ENCODE measurements around the gene GRIK4. TPM values are rescaled to one million over a fixed set of nuclear protein-coding genes. Genes with fewer than 3 reads are reported as not detected.

GRIK4 gene
- polyA plus RNA-seq, 1 donor from 2014 or later = 3.4 TPM

- no peaks in the 10 kb centered on the region for H3K79me2 ChIP-seq (replicated peaks; ENCODE audit: insufficient read depth, low read length)
- no peak overlapping the region for H3K4me2 ChIP-seq (ENCODE audit: low read length)
- no peaks in the 10 kb centered on the region for H3K9me3 ChIP-seq (ENCODE audit: low read length)
- H3K9ac ChIP-seq (ENCODE audit: low read length) = no peak overlapping the region
- no peaks in the 10 kb centered on the region for H4K20me1 ChIP-seq (ENCODE audit: insufficient read depth)
- no peak overlapping the region for H3K27ac ChIP-seq (ENCODE audit: low read length)
- no peak overlapping the region for H3K4me3 ChIP-seq (ENCODE audit: low read length)
- H3K36me3 ChIP-seq (ENCODE audit: insufficient read depth, low read length) = no peaks in the 10 kb centered on the region
- TF ChIP-seq RAD21 (conservative IDR thresholded peaks at IDR 0.05) (no peak), SMC3 (conservative IDR thresholded peaks at IDR 0.05; ENCODE audit: poor library complexity) (no peak), EZH2 (IDR thresholded peaks at IDR 0.05; ENCODE audit: borderline replicate concordance, insufficient read depth, low read length, poor library complexity, severe bottlenecking) (no peak), CTCF (IDR thresholded peaks at IDR 0.05; ENCODE audit: poor library complexity, severe bottlenecking) (no peak), REST (IDR thresholded peaks at IDR 0.05; ENCODE audit: borderline replicate concordance) (no peak)
- H3K9me2 ChIP-seq (ENCODE audit: insufficient read depth, low read length) = no peaks in the 10 kb centered on the region
- H3K27me3 ChIP-seq (ENCODE audit: insufficient read depth, low read depth, low read length) = no peaks in the 10 kb centered on the region
- H2AFZ ChIP-seq (ENCODE audit: low read depth, low read length) = no peak overlapping the region
- H3F3A ChIP-seq (ENCODE audit: insufficient read depth, low read length, poor library complexity, severe bottlenecking) = no peaks in the 10 kb centered on the region
These were observed 201.7 kb downstream of the GRIK4 start for GRCh38 chr11:120713296-120713695.

GRCh38 chr11:120714438-120714837, 202.9 kb downstream of the GRIK4 start:
- H3K27ac ChIP-seq (ENCODE audit: low read length) = no peak overlapping the region
- no peaks in the 10 kb centered on the region for H4K20me1 ChIP-seq (ENCODE audit: insufficient read depth)
- no peaks in the 10 kb centered on the region for H3K9me3 ChIP-seq (ENCODE audit: low read length)
- H3K79me2 ChIP-seq (replicated peaks; ENCODE audit: insufficient read depth, low read length) = no peaks in the 10 kb centered on the region
- no peaks in the 10 kb centered on the region for H3F3A ChIP-seq (ENCODE audit: insufficient read depth, low read length, poor library complexity, severe bottlenecking)
- no peak overlapping the region for H3K4me3 ChIP-seq (ENCODE audit: low read length)
- no peak overlapping the region for H2AFZ ChIP-seq (ENCODE audit: low read depth, low read length)
- H3K4me2 ChIP-seq (ENCODE audit: low read length) = no peak overlapping the region
- H3K9ac ChIP-seq (ENCODE audit: low read length) = no peak overlapping the region
- TF ChIP-seq EZH2 (IDR thresholded peaks at IDR 0.05; ENCODE audit: borderline replicate concordance, insufficient read depth, low read length, poor library complexity, severe bottlenecking) (no peak), EP300 (conservative IDR thresholded peaks at IDR 0.05; ENCODE audit: poor library complexity, severe bottlenecking) (no peak), TAF1 (IDR thresholded peaks at IDR 0.05; ENCODE audit: low read depth) (no peak), MXI1 (conservative IDR thresholded peaks at IDR 0.05; ENCODE audit: poor library complexity, severe bottlenecking) (no peak), CTCF (IDR thresholded peaks at IDR 0.05; ENCODE audit: poor library complexity, severe bottlenecking) (no peak), RAD21 (conservative IDR thresholded peaks at IDR 0.05) (no peak), POLR2AphosphoS5 (IDR thresholded peaks at IDR 0.05) (no peak), REST (IDR thresholded peaks at IDR 0.05; ENCODE audit: borderline replicate concordance) (no peak), SMC3 (conservative IDR thresholded peaks at IDR 0.05; ENCODE audit: poor library complexity) (no peak)
- H3K36me3 ChIP-seq (ENCODE audit: insufficient read depth, low read length) = no peaks in the 10 kb centered on the region
- no peaks in the 10 kb centered on the region for H3K27me3 ChIP-seq (ENCODE audit: insufficient read depth, low read depth, low read length)
- H3K9me2 ChIP-seq (ENCODE audit: insufficient read depth, low read length) = no peaks in the 10 kb centered on the region

Measured in neural cell (in vitro differentiated cells).